Inferior parietal cortex (tissue), 1 donor: ENCODE results near the gene MINDY3.
"Not testable (repeated sequence)": the region's sequence is repeated elsewhere in the genome, so short reads cannot be mapped to it uniquely, and the experiment has no call there.

Experiments used
- DNase-seq: peaks from one replicate; pipeline ENCODE4 v3.0.0-alpha.2; 2016; ENCODE audit errors: extremely low spot score

MINDY3 gene

DNA sequence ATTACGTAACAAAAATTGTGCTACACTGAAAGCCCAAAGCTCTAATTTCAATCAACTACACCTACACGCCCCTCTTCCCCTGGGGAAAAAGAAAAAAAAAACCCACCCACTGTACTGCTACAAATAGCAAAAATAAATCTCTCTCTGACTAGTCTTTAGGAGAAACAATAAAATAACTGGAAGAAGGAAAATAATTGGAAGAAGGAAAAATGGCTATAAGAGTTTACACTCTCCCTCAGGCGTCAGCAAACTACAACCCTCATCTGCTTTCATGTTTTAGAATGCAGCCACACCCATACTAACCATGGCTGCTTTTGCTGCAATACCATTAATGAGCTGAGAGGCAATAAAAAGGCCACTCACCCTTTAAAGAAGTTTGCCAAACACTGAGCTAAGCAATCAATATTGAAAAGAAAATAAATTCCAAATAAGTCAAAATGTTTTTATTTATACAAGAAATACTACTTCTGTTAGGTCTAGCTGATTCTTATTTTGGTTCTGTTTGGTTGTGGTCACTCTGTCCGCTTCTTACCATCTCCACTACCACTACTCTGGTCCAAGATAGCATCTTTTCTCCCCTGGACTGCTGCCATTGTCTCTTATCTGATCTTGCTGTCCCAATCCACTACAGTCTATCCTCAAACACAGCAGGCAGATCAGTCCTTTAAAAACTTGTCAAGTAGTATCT, 3.8 kb downstream of the MINDY3 start:
- no peak for DNase-seq

DNA sequence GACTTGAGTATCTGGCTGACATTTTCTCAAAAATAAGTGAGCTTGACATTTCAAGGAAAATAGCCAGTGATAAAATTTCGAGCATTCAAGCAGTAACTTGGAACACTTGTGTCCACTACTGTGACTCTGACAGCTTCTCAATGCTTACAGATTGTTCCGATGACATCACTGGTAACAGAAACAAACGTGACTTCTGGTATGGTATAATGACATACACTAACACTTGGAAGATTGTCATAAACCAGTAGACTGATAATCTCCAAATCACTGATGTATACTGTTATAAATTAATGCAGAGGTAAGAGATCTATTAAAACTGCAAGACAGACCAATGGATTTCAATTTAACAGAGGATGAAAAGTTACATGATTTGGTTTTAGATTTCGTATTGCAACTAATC, 6.5 kb downstream of the MINDY3 start:
- DNase-seq = no peak

DNA sequence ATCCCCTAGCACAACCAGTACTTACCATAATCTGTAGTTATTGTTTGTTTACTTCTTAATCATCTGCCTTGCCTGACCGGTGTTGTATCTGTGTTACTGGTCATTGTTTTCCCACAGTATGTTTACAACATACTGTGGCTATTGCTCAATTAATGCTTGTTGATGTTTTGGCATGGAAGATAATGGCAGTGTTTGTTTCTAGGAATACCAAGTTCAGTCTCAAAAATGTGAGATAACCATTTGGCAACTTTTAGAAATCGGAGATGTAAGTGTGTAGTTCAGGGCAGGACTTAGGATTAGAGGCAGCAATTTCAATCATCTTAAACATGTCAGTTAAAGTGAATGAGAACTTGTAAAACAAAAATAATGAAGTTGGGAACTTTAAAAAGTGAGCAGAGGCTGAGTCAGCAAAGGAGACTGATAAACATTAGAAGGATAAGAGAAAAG, 8.2 kb downstream of the MINDY3 start:
- DNase-seq = no peak

DNA sequence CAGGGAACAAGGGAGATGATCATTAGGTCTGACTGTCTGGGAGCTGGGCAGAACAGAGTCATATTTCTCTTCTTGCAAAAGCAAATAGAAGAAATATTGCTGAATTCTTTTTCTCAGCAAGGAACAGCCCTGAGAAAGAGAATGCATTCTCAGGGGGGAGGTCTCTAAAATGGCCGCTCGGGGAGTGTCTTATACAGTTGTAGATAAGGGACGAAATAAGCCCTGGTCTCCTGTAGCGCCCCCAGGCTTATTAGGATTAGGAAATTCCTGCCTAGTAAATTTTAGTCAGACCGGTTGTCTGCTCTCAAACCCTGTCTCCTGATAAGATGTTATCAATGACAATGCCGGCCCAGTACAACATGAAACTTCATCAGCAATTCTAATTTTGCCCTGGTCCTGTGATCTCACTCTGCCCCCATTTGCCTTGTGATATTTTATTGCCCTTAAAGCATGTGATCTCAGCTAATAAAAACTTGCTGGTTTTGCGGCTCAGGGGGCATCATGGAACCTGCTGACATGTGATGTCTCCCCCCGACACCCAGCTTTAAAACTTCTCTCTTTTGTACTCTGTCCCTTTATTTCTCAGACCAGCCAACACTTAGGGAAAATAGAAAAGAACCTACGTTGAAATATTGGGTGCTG, 9.8 kb downstream of the MINDY3 start:
- DNase-seq = not testable (repeated sequence)

DNA sequence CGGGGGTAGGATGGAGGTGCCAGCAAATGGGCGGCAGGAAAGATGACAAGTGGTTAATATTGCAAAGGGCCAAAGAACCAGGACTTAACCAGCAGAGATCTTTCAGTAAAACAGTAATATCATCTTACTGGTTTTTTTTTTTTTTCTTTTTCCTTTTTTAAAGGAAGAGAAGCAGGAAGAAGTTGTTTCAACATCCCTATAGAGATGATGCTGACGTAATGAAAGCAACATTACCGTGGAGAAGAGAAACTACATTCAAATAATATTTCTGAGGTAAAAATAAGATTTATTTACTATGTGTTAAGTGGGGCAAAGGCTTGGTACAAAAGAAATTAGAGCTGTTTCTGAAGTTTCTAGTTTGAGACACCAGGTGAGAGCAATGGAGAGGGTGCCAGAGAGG, 11.0 kb downstream of the MINDY3 start:
- no peak for DNase-seq

DNA sequence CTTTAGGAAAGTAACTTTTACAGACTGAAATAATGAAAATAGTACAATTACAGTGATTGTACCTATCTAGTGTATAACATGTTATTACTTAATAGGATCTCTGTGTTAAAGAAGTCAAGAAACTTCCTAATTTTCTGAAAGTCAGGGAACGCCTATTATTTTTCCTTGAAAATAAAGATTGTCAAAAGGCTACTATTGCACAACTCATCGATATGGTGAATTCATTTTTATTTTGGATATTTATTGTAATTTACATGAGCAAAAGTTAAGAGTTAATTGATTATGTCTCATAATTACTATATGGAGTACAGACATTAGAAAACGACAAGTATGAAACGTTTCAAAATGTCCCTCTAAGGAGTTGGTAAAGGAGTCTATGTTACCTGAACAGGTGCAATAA, 12.8 kb downstream of the MINDY3 start:
- DNase-seq = no peak

DNA sequence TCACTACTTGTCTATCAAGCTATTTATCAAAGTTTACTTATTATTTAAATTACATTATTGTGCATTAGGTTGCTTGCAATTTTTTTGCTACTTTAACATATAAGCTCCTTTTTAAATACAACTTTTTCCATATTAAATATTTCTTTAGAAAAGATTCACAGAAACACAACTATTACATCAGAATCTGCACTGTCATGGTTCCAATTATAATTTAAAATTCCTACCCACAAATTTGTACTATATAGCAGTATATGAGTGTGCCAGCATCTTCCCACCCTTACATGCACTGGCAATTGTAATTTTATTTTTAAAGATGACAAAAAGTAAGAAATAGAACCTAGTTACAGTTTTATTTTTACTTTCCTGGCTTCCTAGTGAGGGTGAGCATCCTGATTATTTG, 15.8 kb downstream of the MINDY3 start:
- DNase-seq = no peak

DNA sequence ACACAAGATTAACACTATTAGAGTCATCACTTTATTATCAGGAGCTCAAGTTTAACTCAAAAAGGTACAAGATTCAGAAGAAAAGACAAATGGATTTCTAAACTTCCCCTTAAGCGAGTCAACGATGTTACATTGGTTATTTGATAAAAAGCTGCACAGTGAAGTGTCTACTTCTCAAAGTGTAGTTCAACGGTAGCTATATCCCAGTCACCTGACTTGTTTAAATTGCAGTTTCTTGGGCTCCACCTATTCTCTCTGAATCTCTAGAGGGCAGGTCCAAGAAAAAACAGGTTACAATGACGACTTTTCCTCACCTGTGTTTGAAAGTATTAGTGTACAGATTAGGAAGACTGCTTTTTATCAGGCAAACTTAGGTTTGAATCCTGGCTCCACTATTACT, 16.6 kb downstream of the MINDY3 start:
- no peak for DNase-seq

DNA sequence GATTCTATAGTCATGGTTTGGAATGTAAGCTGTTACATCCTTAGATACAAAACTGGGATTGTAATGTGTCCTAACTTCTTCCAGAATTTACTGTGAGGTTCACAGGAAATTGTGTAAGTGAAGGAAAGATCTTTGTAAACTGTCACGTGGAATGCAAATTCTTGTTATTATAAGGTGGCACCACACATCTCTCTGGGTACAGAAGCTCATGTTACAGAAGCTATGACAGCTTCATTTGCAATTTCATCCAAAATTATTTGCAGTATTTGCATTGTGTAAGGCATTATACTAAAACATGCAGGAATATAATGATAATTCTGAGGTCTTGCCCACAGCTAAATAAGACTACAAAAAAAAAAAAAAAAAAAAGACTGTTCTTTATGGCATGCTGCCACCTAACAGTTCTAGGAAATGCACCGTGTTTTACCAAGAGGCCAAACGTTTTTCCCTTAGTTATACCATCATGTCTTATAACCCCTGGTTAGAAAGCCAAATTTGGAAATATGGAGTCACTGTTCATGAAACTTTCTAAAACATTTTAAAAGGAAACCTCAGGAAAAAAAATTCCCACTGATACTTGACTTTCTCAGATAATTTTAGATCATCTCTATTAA, 17.6 kb downstream of the MINDY3 start:
- DNase-seq = no peak

DNA sequence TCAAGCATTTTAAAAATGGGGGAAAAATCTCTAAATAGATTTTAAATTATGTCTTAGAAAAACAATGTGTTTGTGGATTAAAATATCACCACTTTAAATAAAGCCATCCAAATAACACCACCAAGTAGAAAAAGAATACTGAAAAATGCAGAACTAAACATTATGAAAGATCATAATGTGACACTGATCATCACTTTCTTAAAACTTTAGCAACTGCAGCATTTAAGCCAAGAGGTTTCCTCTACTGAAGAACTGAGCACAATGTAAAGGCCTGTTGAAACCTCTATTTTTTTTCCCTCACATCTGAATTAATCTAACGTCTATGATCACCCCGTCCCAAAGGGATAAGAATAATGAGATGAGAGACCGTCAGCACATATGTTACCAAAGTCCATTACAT, 18.6 kb downstream of the MINDY3 start:
- DNase-seq = no peak

DNA sequence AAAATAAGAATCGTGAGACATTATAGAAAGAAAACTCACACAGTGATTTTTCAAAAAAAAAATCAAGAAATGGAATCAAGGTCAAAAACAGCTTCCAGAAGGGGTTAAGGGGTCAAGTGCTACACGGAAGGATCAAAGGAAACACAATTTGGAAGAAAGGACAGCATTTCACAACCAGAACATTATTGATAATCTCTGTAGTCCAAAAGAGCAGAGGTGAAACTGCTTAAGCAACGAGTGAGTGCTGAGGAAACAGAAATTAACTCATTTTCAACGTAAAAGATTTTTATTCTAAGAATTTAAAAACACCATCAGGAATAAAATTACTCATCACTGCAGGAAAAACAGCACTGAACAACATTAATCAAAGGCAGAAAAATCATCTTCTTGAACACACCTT, 23.5 kb downstream of the MINDY3 start:
- DNase-seq = no peak

DNA sequence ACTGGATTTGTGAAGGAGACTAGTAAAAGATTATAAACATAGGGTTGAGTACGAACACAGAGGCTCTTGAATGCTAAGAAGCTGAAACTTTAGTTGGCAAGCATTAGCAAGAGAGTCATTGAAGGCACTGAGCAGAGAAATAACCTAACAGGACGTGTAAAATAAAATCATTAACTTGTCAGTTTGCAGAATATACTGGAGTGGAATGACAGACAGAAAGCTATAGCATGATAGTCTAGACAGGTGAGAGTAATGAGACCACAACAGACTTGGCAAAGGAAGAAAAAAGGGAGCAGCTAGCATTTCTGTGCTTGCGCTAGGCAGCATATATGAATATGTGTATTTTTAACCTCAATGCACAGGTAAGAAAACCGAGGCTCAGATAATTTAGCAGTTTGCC, 30.8 kb downstream of the MINDY3 start:
- no peak for DNase-seq

DNA sequence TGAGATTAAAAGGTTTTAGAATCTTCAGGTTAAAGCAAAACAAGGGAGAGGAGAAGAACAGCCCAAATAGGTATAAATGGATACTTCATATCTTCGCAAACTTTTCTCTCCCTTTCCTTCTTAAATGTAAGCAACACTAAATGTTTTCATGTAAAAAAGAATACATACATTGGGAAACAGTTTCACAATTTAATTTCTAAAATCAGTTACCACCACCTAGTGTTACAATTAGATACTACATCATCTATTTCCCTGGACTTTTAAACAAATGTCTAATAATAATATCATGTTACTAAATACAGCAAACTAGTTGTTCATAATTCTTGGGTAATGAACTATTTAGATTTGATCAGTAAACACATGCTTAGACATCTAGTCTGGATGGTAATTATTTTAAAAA, 35.8 kb downstream of the MINDY3 start:
- DNase-seq = peak; percentile 29

DNA sequence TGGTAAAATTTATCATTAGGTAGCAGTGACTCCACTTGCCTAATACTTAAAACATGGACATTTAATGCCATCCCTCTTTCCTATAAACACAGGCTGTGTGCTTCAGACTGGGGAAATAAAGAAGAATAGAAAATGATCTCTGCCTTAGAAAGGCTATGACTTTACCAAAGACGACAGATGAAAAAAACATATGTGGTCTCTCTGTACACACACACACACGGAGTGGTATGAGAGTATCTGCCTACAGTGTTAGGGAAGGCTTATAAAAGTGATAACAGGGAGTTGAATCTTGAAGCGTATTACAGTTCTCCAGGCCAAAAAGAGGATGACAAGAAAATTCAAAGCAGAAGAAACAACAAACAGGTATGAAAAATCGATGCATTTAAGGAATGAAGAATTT, 38.2 kb downstream of the MINDY3 start:
- no peak for DNase-seq

DNA sequence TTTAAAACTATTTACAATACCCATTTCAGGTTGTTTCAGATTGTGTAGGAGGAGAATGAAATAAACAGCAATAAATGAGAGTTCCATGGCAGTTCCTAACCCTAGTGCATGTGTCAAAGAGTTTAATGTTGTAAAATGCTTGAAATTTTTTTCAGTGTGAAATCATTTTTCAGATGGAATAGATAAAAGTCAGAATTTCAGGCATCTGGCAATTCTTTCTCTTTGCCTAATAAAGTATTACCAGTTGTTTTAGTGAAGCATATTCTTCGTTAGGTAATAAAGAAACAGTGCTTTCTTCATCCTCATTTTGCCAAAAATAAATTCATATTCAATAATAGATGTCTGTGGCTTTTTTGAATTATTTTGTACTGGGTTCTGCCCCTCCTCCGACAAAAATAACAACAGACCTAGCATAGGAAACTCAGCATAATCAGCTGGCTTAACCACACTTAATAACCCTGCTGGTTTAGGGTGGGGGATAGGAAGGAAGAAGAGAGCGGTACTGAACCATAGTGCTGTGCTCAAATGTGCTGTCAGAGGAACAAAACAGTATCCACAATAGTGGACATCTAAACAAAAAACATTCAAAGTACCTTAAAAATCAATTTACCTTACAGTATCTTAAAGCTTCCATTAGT, 39.1 kb downstream of the MINDY3 start:
- DNase-seq = no peak

DNA sequence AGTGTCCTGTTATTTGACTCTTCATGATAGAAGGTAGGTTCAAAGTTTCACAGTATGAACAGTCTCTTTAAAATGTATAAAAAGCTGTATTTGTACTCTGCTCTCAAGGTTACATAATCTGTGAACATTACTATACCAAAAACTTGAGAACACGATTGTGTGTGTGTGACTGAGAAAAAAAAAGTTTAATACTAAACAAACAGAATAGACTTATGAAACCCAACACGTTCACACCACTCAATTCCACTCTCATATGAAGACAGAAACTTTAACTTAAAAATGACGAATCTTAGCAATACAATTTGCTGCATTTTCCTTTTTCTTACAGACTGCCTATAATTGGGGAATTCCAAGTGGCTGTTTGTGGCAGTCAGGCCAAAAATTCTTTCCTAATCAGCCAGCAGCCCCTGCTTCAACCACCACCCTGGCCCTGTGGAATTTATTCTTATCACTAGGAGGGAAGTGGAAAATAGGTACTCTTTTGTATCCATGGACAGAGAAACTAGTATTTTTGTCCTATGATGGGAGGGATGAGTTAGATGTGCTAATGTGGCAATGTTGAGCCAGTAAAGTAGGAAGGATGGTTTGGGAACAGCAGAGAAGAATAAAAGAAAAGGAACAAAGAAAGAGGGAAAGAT, 42.8 kb downstream of the MINDY3 start:
- no peak for DNase-seq

DNA sequence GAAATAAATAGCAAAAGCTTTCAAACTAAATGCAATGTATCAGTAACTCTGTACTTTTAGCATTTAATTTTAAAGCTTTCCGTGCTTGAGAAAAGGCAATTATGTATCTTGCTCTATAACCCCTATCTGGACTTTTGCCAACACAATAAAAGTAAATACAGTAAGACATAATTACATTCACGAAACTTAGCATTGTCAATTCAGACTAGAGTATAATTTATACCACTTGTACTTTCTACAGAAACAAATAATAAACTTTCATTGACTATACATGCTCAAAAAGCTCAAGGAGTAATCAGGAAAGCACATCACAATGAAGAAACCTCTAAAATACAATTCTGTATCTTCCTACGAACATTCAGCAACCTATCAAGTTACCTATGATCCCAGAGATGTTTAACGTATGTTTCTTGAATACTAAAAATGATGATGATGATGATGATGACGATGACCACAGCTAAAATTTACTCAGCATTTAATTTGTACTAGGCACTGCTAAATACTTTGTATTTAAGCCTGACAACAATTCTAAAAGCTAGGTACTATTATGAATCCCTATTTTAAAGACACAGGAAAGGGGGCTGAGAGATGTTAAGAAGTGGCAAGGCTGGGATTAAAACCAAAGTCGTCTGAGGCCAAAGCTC, 44.9 kb downstream of the MINDY3 start:
- no peak for DNase-seq

DNA sequence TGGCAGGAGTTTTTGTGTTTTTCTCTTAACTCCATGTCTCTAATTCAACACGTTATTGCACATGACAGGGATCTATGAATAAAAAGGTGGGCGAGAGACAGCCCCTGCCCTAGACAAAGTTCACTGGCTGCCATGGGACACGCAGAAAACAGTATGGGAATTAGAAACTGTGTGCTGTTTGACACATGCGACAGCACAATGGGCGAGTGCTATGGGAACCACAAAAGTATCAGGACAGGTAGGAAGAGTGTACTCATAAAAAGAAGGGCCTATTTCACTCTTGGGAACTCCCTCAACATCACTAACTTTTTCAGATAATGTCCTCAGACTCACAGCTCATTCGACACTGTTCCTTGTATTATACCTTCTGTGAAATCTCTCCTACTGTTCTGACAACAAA, 45.7 kb downstream of the MINDY3 start:
- DNase-seq = no peak

DNA sequence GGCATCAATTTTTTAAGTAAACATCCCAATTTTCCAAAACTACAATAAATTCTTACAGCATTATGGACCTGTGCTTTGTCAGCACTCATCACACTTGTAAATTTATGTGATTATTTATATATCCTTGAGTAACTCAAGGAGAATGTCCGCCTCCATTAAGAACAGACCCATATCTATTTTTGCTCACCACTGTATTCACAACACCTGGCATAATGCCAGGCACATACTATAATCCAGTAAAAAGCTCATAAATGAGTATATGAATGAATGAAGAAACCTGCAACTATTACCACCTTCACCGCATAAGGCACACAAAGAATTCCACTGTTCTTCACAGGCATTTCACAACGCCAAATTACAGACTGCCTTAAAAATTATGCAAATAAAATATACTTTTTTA, 46.9 kb downstream of the MINDY3 start:
- no peak for DNase-seq

DNA sequence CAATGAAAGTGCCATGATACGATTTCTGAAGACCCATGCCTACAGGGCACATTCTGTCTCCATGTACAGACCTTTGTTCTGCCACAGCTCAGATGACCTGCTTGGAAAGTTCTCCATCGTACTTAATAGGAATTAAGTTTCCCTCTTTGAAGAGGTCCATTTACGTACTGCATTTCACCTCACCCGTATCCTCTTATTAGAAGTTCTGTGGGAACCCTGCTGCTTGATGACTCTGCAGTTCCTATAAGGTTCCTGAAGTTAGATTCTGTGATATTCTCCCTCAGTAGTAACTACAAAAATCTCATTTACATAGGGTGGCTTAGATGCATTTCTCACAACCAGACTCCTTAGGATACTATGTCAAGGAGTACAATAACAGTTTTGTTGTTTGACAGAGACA, 50.9 kb downstream of the MINDY3 start:
- no peak for DNase-seq

DNA sequence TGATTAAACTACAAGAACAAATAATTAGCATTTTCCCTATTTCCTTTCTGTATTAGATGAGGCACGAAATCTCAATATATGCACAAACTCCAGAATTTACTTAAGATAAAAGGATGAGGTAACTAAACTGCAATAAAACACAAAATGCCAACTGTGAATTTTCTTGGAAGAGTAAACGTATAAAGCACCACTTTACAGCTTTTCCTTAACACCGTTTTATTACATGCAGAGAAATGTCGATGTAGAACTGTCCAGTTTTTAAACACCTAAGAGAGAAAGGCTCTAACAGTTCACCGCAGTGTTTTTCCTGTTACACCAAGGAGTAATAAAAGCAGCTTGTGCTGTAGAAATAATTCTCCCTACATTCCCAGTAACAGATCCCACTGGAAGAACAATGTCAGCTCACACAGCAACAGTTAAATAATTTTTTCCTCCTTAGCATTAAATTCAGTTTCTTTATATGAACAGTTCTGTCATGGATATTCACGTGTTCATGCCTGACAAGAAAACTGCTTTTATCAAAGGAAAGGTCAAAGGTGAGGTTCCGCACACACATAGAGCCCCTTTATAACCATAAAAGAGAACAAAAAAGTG, 52.0 kb downstream of the MINDY3 start:
- DNase-seq = no peak
